ENCODE data around the gene OR2G3.

The OR2G3 gene

GRCh38 chr1:247605286-247605685 lies at the start of gene OR2G3:
Gene OR2G3 (plus strand): TSS chr1:247605586. CDS start chr1:247605586, 0 bp downstream.
- DNase-seq (ENCODE audit: low read depth in 1 of 2, low spot score in 1 of 2) = no peak

- no peak for DNase-seq (ENCODE audit: low read depth in 1 of 2, low spot score in 1 of 2)
These were observed 47.3 kb upstream of the OR2G3 start for GRCh38 chr1:247557926-247558674.

- DNase-seq (ENCODE audit: low read depth in 1 of 2, low spot score in 1 of 2) = no peak
These were observed 43.7 kb upstream of the OR2G3 start for GRCh38 chr1:247561711-247562110.

GRCh38 chr1:247562198-247562597 lies 43.2 kb upstream of the OR2G3 start:
- no peak for DNase-seq (ENCODE audit: low read depth in 1 of 2, low spot score in 1 of 2)

- DNase-seq (ENCODE audit: low read depth in 1 of 2, low spot score in 1 of 2) = no peak
These were observed 31.1 kb upstream of the OR2G3 start for GRCh38 chr1:247574236-247574635.

GRCh38 chr1:247574664-247575063 lies 30.7 kb upstream of the OR2G3 start:
- no peak for DNase-seq (ENCODE audit: low read depth in 1 of 2, low spot score in 1 of 2)

GRCh38 chr1:247576514-247576913 lies 28.9 kb upstream of the OR2G3 start:
- DNase-seq (ENCODE audit: low read depth in 1 of 2, low spot score in 1 of 2) = no peak

GRCh38 chr1:247578946-247579460 lies 26.4 kb upstream of the OR2G3 start:
- no peak for DNase-seq (ENCODE audit: low read depth in 1 of 2, low spot score in 1 of 2)

GRCh38 chr1:247588060-247588459 lies 17.3 kb upstream of the OR2G3 start, which contains the start of gene OR2G2:
Gene OR2G2 (plus strand): TSS chr1:247588360. CDS start chr1:247588360, 0 bp downstream.
- no peak for DNase-seq (ENCODE audit: low read depth in 1 of 2, low spot score in 1 of 2)

GRCh38 chr1:247613405-247613804 lies 8.0 kb downstream of the OR2G3 start:
- no peak for DNase-seq (ENCODE audit: low read depth in 1 of 2, low spot score in 1 of 2)

GRCh38 chr1:247614625-247615024 lies 9.2 kb downstream of the OR2G3 start:
- DNase-seq (ENCODE audit: low read depth in 1 of 2, low spot score in 1 of 2) = no peak

GRCh38 chr1:247627951-247628350 lies 22.6 kb downstream of the OR2G3 start:
- no peak for DNase-seq (ENCODE audit: low read depth in 1 of 2, low spot score in 1 of 2)

- DNase-seq (ENCODE audit: low read depth in 1 of 2, low spot score in 1 of 2) = no peak
These were observed 32.6 kb downstream of the OR2G3 start for GRCh38 chr1:247638011-247638410.

GRCh38 chr1:247638781-247639180 lies 33.4 kb downstream of the OR2G3 start:
- DNase-seq (ENCODE audit: low read depth in 1 of 2, low spot score in 1 of 2) = no peak

- DNase-seq (ENCODE audit: low read depth in 1 of 2, low spot score in 1 of 2) = no peak
These were observed 34.1 kb downstream of the OR2G3 start for GRCh38 chr1:247639381-247639981.

GRCh38 chr1:247642742-247643141 lies 37.4 kb downstream of the OR2G3 start:
- DNase-seq (ENCODE audit: low read depth in 1 of 2, low spot score in 1 of 2) = no peak

- no peak for DNase-seq (ENCODE audit: low read depth in 1 of 2, low spot score in 1 of 2)
These were observed 41.5 kb downstream of the OR2G3 start for GRCh38 chr1:247646867-247647266.

GRCh38 chr1:247647864-247648263 lies 42.5 kb downstream of the OR2G3 start:
- no peak for DNase-seq (ENCODE audit: low read depth in 1 of 2, low spot score in 1 of 2)

GRCh38 chr1:247653040-247653439 lies 47.7 kb downstream of the OR2G3 start:
- no peak for DNase-seq (ENCODE audit: low read depth in 1 of 2, low spot score in 1 of 2)

All from activated T-helper 1 cell treated with anti-CD3 and anti-CD28 coated beads, Interleukin-2, amount 50 U/mL, for 16 hours (primary cell).